Neuronal stem cell (in vitro differentiated cells): ENCODE data around the gene PCMTD2.

Source experiments
- DNase-seq: peaks from one replicate; pipeline ENCODE4 v3.0.0-alpha.2; 2013; ENCODE audit warnings: low spot score
- H2AFZ ChIP-seq: one replicate; pipeline ENCODE4 v1.6.1; 2013; ENCODE audit warnings: mild to moderate bottlenecking, low read length, inconsistent platforms
- H2AK5ac ChIP-seq: 2 replicates; pipeline ENCODE4 v1.6.1; 2013; ENCODE audit warnings: low read depth, mild to moderate bottlenecking, inconsistent platforms, low read length, moderate library complexity, mixed read lengths
- H2BK120ac ChIP-seq: 2 replicates; pipeline ENCODE4 v1.6.1; 2013; ENCODE audit warnings: low read depth, mild to moderate bottlenecking, inconsistent platforms, low read length, moderate library complexity, mixed read lengths
- H2BK12ac ChIP-seq: one replicate; pipeline ENCODE4 v1.6.1; 2013; ENCODE audit warnings: low read length, inconsistent platforms
- H2BK15ac ChIP-seq: 2 replicates; pipeline ENCODE4 v1.6.1; 2013; ENCODE audit warnings: mild to moderate bottlenecking, low read length, inconsistent platforms, mixed read lengths
- H2BK5ac ChIP-seq: one replicate; pipeline ENCODE4 v1.6.1; 2013; ENCODE audit warnings: inconsistent platforms, mild to moderate bottlenecking, low read length, moderate library complexity
- H3K14ac ChIP-seq: one replicate; pipeline ENCODE4 v1.6.1; 2013; ENCODE audit warnings: low read length, inconsistent platforms
- H3K18ac ChIP-seq: 2 replicates; pipeline ENCODE4 v1.6.1; 2013; ENCODE audit warnings: low read length, inconsistent platforms
- H3K23ac ChIP-seq: 2 replicates; pipeline ENCODE4 v1.6.1; 2013; ENCODE audit warnings: low read depth, mild to moderate bottlenecking, mixed read lengths, low read length, inconsistent platforms; ENCODE audit not compliant: poor library complexity
- H3K27ac ChIP-seq: replicated peaks from 3 replicates; pipeline ENCODE4 v1.5.1; 2013; ENCODE audit warnings: low read length, inconsistent platforms
- H3K27me3 ChIP-seq, 3 experiments: 2 replicates each; pipeline ENCODE4 v1.6.1; 2013; ENCODE audit warnings: low read length in 3 of 3, mild to moderate bottlenecking in 2 of 3, inconsistent platforms in 1 of 3, low read depth in 1 of 3, mixed read lengths in 1 of 3, moderate library complexity in 1 of 3; ENCODE audit not compliant: control insufficient read depth in 3 of 3, insufficient read depth in 3 of 3
- H3K36me3 ChIP-seq, 2 donors: replicated peaks in 1 of 2; 2 replicates each; pipeline ENCODE4 v1.6.1; 2013; ENCODE audit warnings: low read length in 2 of 2; ENCODE audit not compliant: control insufficient read depth in 2 of 2, insufficient read depth in 2 of 2
- H3K4ac ChIP-seq: 2 replicates; pipeline ENCODE4 v1.6.1; 2013; ENCODE audit warnings: inconsistent platforms, mild to moderate bottlenecking, low read length, moderate library complexity
- H3K4me1 ChIP-seq, 2 donors: 1 replicate in 1 of 2; 2 replicates in 1 of 2; pipeline ENCODE4 v1.6.1; 2013; ENCODE audit warnings: low read length in 2 of 2, low read depth in 1 of 2; ENCODE audit not compliant: control insufficient read depth in 2 of 2, insufficient read depth in 1 of 2
- H3K4me2 ChIP-seq: one replicate; pipeline ENCODE4 v1.6.1; 2013; ENCODE audit warnings: mild to moderate bottlenecking, low read length, inconsistent platforms; ENCODE audit not compliant: insufficient read depth, poor library complexity, severe bottlenecking
- H3K4me3 ChIP-seq, 2 donors: 2 replicates each; pipeline ENCODE4 v1.5.1; 2013; ENCODE audit warnings: low read length in 2 of 2, mild to moderate bottlenecking in 2 of 2, inconsistent platforms in 1 of 2, moderate library complexity in 1 of 2
- H3K79me1 ChIP-seq: one replicate; pipeline ENCODE4 v1.6.1; 2013; ENCODE audit warnings: low read depth, mild to moderate bottlenecking, inconsistent platforms, low read length, moderate library complexity
- H3K9ac ChIP-seq: one replicate; pipeline ENCODE4 v1.6.1; 2013; ENCODE audit warnings: mild to moderate bottlenecking, low read depth, low read length, inconsistent platforms; ENCODE audit not compliant: poor library complexity
- H3K9me3 ChIP-seq, 2 donors: replicated peaks in 1 of 2; 2 replicates each; pipeline versions ENCODE3 to v1.6.1; 2013; ENCODE audit warnings: low read length in 2 of 2, mild to moderate bottlenecking in 2 of 2, inconsistent platforms in 1 of 2, low read depth in 1 of 2, mixed read lengths in 1 of 2, moderate library complexity in 1 of 2; ENCODE audit not compliant: control insufficient read depth in 2 of 2, insufficient read depth in 1 of 2
- H4K8ac ChIP-seq: one replicate; pipeline ENCODE4 v1.6.1; 2013; ENCODE audit warnings: low read depth, mild to moderate bottlenecking, inconsistent platforms, low read length, moderate library complexity
- H4K91ac ChIP-seq: one replicate; pipeline ENCODE4 v1.6.1; 2013; ENCODE audit warnings: low read length, low read depth, mild to moderate bottlenecking, inconsistent platforms; ENCODE audit not compliant: poor library complexity
- WGBS, 2 donors: extraction: QIAGEN DNeasy Blood & Tissue Kit; methylation state at CpG; one replicate each; pipeline ENCODE4 v1.1.7; 2013; ENCODE audit warnings: missing lambda C conversion rate in 2 of 2, mixed read lengths in 1 of 2; ENCODE audit not compliant: insufficient read length in 2 of 2, insufficient replicate concordance in 1 of 2; ENCODE audit errors: extremely low coverage in 2 of 2; 5-methylcytosine and 5-hydroxymethylcytosine counted together

PCMTD2 gene

DNA sequence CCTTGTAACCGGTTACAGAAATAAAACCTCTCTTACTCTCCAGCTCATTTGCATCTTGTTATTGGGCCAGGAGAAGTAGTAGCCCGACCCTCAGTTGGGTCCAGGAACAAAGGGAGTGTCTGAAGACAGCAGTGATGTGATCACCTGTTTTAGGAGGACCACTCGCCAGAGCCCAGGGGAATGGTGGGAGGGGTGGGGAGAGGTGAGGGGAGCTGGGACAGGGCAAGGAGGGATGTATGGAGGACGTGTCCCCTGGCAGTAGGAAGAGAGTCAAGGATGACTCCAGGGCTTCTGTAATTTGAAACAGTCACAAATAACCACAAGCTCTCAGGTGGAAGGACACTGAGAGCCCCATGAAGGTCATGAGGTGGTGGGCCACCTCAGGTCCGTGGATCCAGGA is 1.4 kb upstream of the PCMTD2 start:
- no CpG with 5 or more reads among the region's 5 CpGs for WGBS, 2 donors
- Histone ChIP-seq H3K4me2 (no peak overlapping the region), H2BK15ac (peak overlapping the region; percentile 53), H3K4ac (no peak overlapping the region), H3K27ac (no peak overlapping the region), H2AFZ (no peak overlapping the region), H3K79me1 (peaks cover 5% of the 10 kb centered on the region), H2AK5ac (peak overlapping the region; percentile 30), H3K27me3 (peaks cover 0 to 15% (median 0%) of the 10 kb centered on the region in 3 experiments), H3K23ac (no peak overlapping the region), H4K8ac (no peak overlapping the region), H3K14ac (no peak overlapping the region), H3K4me3 (no peak overlapping the region), H3K18ac (no peak overlapping the region), H4K91ac (no peak overlapping the region), H2BK120ac (no peak overlapping the region), H2BK5ac (no peak overlapping the region), H3K9ac (no peak overlapping the region), H3K9me3 (no peaks in the 10 kb centered on the region), H2BK12ac (no peak overlapping the region), H3K36me3 (no peaks in the 10 kb centered on the region), H3K4me1 (peaks cover 7% of the 10 kb centered on the region in 2 donors)
- DNase-seq = no peak

GRCh38 chr20:64254571-64255360 is 782 bp upstream of the PCMTD2 start:
- H2AFZ ChIP-seq = peak overlapping the region; percentile 99
- H2BK15ac ChIP-seq = peak overlapping the region; percentile 53
- H3K18ac ChIP-seq = peak overlapping the region; percentile 86
- H3K4ac ChIP-seq = no peak overlapping the region
- no peak overlapping the region for H4K91ac ChIP-seq
- H4K8ac ChIP-seq = peak overlapping the region; percentile 45
- H3K23ac ChIP-seq = peak overlapping the region; percentile 76
- H3K79me1 ChIP-seq = peaks cover 5% of the 10 kb centered on the region
- no peaks in the 10 kb centered on the region for H3K9me3 ChIP-seq
- no CpG with 5 or more reads among the region's 28 CpGs for WGBS, 2 donors
- no peak for DNase-seq
- no peak overlapping the region for H2BK12ac ChIP-seq
- H3K9ac ChIP-seq = no peak overlapping the region
- peaks cover 0 to 11% (median 0%) of the 10 kb centered on the region in 3 experiments for H3K27me3 ChIP-seq
- no peaks in the 10 kb centered on the region for H3K36me3 ChIP-seq
- H3K4me1 ChIP-seq = peaks cover 7% of the 10 kb centered on the region in 2 donors
- H2AK5ac ChIP-seq = peak overlapping the region; percentile 30
- peak overlapping the region; percentile 12 for H2BK5ac ChIP-seq
- H2BK120ac ChIP-seq = peak overlapping the region; percentile 68
- H3K4me2 ChIP-seq = peak overlapping the region; percentile 58
- H3K4me3 ChIP-seq = peak overlapping the region; percentile 90 to 92
- H3K27ac ChIP-seq = no peak overlapping the region
- H3K14ac ChIP-seq = no peak overlapping the region

DNA sequence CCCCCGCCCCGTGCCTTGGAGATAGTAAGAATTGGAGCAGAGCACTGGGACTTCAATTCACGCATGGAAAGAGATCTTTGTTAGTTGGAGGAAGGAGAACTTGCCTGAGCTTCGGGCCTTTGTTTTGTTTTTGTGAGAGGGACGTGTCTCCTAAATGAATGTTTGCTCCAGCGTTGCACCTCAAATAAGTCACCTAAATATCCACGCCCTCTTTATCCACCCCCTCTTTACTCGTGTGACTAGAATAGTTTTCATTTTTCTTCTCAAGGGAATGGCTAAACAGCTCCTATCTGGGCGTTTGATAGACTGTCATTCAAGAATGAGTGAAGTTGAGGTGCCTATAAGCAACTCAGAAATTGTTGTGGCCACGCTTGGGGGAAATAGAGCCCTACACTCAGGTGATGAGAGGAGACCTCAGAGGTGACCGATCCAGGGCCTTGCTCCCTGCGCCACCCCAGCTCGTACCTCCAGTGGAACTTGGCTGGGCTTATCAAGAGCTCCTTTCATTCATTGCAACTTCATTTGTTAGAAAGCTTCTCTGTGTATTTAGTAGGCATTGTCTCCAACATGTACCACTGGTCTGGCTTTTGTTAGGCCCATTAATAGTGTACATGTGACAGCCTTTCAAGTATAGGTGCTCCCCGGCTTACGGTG is 861 bp downstream of the PCMTD2 start:
- Histone ChIP-seq H3K18ac (no peak overlapping the region), H3K9ac (no peak overlapping the region), H3K27me3 (peaks cover 0 to 2% (median 0%) of the 10 kb centered on the region in 3 experiments), H3K4ac (no peak overlapping the region), H3K23ac (no peak overlapping the region), H2BK5ac (no peak overlapping the region), H3K79me1 (peaks cover 5% of the 10 kb centered on the region), H3K27ac (no peak overlapping the region), H3K4me3 (peak overlapping the region; percentile 92), H4K91ac (no peak overlapping the region), H4K8ac (no peak overlapping the region), H3K14ac (no peak overlapping the region), H3K9me3 (no peaks in the 10 kb centered on the region), H2BK120ac (no peak overlapping the region), H3K4me1 (peaks cover 7% of the 10 kb centered on the region in 2 donors), H3K4me2 (peak overlapping the region; percentile 71), H2AFZ (peak overlapping the region; percentile 99), H2BK12ac (no peak overlapping the region), H2AK5ac (no peak overlapping the region), H3K36me3 (peaks cover 3 to 14% of the 10 kb centered on the region in 2 donors), H2BK15ac (no peak overlapping the region)
- WGBS, 2 donors = no CpG with 5 or more reads among the region's 15 CpGs
- no peak for DNase-seq

- Histone ChIP-seq H3K9ac (peak overlapping the region; percentile 22), H3K4me1 (peaks cover 7% of the 10 kb centered on the region in 2 donors), H3K79me1 (peaks cover 5% of the 10 kb centered on the region), H2BK120ac (no peak overlapping the region), H3K9me3 (no peaks in the 10 kb centered on the region), H2BK15ac (no peak overlapping the region), H3K4me2 (peak overlapping the region; percentile 71), H3K4ac (no peak overlapping the region), H2BK12ac (no peak overlapping the region), H3K36me3 (peaks cover 4 to 15% of the 10 kb centered on the region in 2 donors), H2AK5ac (no peak overlapping the region), H2BK5ac (no peak overlapping the region), H3K18ac (no peak overlapping the region), H2AFZ (no peak overlapping the region), H3K23ac (no peak overlapping the region), H3K4me3 (peak overlapping the region in 1 of 2 donors; percentile 3), H3K27ac (no peak overlapping the region), H4K8ac (no peak overlapping the region), H3K14ac (no peak overlapping the region), H4K91ac (no peak overlapping the region), H3K27me3 (no peaks in the 10 kb centered on the region)
- WGBS, 2 donors = no CpG with 5 or more reads among the region's 13 CpGs
- no peak for DNase-seq
Measured at GRCh38 chr20:64257107-64257757, 1.7 kb downstream of the PCMTD2 start.
